Activated CD4-positive, alpha-beta T cell treated with anti-CD3 and anti-CD28 coated beads, Interleukin-2, Interleukin-6, amounts not matched to agents 100 ng/mL and 50 ng/mL, durations not matched to agents 16 hours and 8 hours (primary cell): ENCODE data around the gene SSBP3.
"Not testable (repeated sequence)": the region's sequence is repeated elsewhere in the genome, so short reads cannot be mapped to it uniquely, and the experiment has no call there.

ENCODE experiments used
- DNase-seq: peaks from one replicate; pipeline ENCODE4 v3.0.0-alpha.2; 2020

SSBP3 gene

GRCh38 chr1:54239035-54239383, 167.2 kb downstream of the SSBP3 start:
- no peak for DNase-seq

GRCh38 chr1:54238353-54239034, 167.7 kb downstream of the SSBP3 start:
- no peak for DNase-seq

GRCh38 chr1:54237586-54237985, 168.6 kb downstream of the SSBP3 start:
- no peak for DNase-seq

- no peak for DNase-seq
These were observed 171.9 kb downstream of the SSBP3 start for GRCh38 chr1:54234284-54234683.

- not testable (repeated sequence) for DNase-seq
These were observed 173.0 kb downstream of the SSBP3 start for GRCh38 chr1:54233196-54233595.

GRCh38 chr1:54230507-54231339, 175.5 kb downstream of the SSBP3 start:
- DNase-seq = peak; percentile 65

- DNase-seq = peak; percentile 62
These were observed 176.8 kb downstream of the SSBP3 start for GRCh38 chr1:54229281-54229891.

GRCh38 chr1:54228638-54229079, 177.5 kb downstream of the SSBP3 start:
- DNase-seq = no peak

- no peak for DNase-seq
These were observed 178.3 kb downstream of the SSBP3 start for GRCh38 chr1:54227891-54228310.

GRCh38 chr1:54227091-54227602, 179.0 kb downstream of the SSBP3 start:
- DNase-seq = no peak

GRCh38 chr1:54225986-54226559, 180.1 kb downstream of the SSBP3 start:
- DNase-seq = no peak

GRCh38 chr1:54225378-54225777, 180.8 kb downstream of the SSBP3 start:
- DNase-seq = no peak

GRCh38 chr1:54224233-54224632, 182.0 kb downstream of the SSBP3 start:
- DNase-seq = no peak

- no peak for DNase-seq
These were observed 182.6 kb downstream of the SSBP3 start for GRCh38 chr1:54223441-54224202.

- no peak for DNase-seq
These were observed 183.5 kb downstream of the SSBP3 start for GRCh38 chr1:54222711-54223110.

GRCh38 chr1:54221867-54222484, 184.2 kb downstream of the SSBP3 start:
- no peak for DNase-seq

- no peak for DNase-seq
These were observed 184.9 kb downstream of the SSBP3 start for GRCh38 chr1:54221113-54221834.

- no peak for DNase-seq
These were observed 186.0 kb downstream of the SSBP3 start for GRCh38 chr1:54220004-54220811.

GRCh38 chr1:54219688-54220003, 186.5 kb downstream of the SSBP3 start:
- no peak for DNase-seq

- no peak for DNase-seq
These were observed 187.1 kb downstream of the SSBP3 start for GRCh38 chr1:54218883-54219687.
